HUES64 (cell line): ENCODE data around the gene SHISA5.
"Not testable (repeated sequence)": the region's sequence is repeated elsewhere in the genome, so short reads cannot be mapped to it uniquely, and the experiment has no call there.

Experiments
- H3K27ac ChIP-seq: 2 replicates; pipeline ENCODE4 v1.7.0; 2013; ENCODE audit warnings: low read depth, low read length, inconsistent platforms
- H3K27me3 ChIP-seq: 2 replicates; pipeline ENCODE4 v1.6.1; 2013; ENCODE audit warnings: mild to moderate bottlenecking, low read length; ENCODE audit not compliant: insufficient read depth
- H3K36me3 ChIP-seq: 2 replicates; pipeline ENCODE4 v1.6.1; 2013; ENCODE audit warnings: mild to moderate bottlenecking, low read length; ENCODE audit not compliant: insufficient read depth
- H3K4me1 ChIP-seq: 2 replicates; pipeline ENCODE4 v1.6.1; 2013; ENCODE audit warnings: mild to moderate bottlenecking, low read length, moderate library complexity; ENCODE audit not compliant: insufficient read depth
- H3K4me3 ChIP-seq: 2 replicates; pipeline ENCODE4 v1.5.1; 2013; ENCODE audit warnings: mild to moderate bottlenecking, low read length, moderate library complexity
- H3K9ac ChIP-seq: 2 replicates; pipeline ENCODE4 v1.6.1; 2013; ENCODE audit warnings: mild to moderate bottlenecking, low read depth, low read length
- H3K9me3 ChIP-seq: 2 replicates; pipeline ENCODE4 v1.6.1; 2013; ENCODE audit warnings: low read depth, low read length; ENCODE audit not compliant: insufficient read depth
- WGBS: fragments of 150-250, 120-280 bp; methylation state at CpG from one replicate; pipeline ENCODE4 v1.1.7; 2013; ENCODE audit warnings: missing lambda C conversion rate; 5-methylcytosine and 5-hydroxymethylcytosine counted together

SHISA5 gene

GRCh38 chr3:48476426-48477053 is 27.4 kb downstream of the SHISA5 start:
- Histone ChIP-seq H3K27ac (no peak overlapping the region), H3K9me3 (no peaks in the 10 kb centered on the region), H3K27me3 (no peaks in the 10 kb centered on the region), H3K4me3 (no peak overlapping the region), H3K9ac (no peak overlapping the region), H3K4me1 (peaks cover 18% of the 10 kb centered on the region), H3K36me3 (0 out of 2 replicates have a peak, but pooled peaks cover 4% of the 10 kb centered on the region)
- 90% methylated on average over 9 of the region's 9 CpGs for WGBS

GRCh38 chr3:48475188-48475587 is 28.8 kb downstream of the SHISA5 start:
- H3K27me3 ChIP-seq, result no peaks in the 10 kb centered on the region
- 0 out of 2 replicates have a peak, but pooled peaks cover under 1% of the 10 kb centered on the region for H3K36me3 ChIP-seq
- H3K27ac ChIP-seq, result peak overlapping the region; percentile 85
- 58% methylated on average over 11 of the region's 11 CpGs for WGBS
- H3K9ac ChIP-seq, result peak overlapping the region; percentile 49
- H3K9me3 ChIP-seq, result no peaks in the 10 kb centered on the region
- H3K4me1 ChIP-seq, result peaks cover 18% of the 10 kb centered on the region
- peak overlapping the region; percentile 11; the same call in 1 of the 2 replicates for H3K4me3 ChIP-seq

DNA sequence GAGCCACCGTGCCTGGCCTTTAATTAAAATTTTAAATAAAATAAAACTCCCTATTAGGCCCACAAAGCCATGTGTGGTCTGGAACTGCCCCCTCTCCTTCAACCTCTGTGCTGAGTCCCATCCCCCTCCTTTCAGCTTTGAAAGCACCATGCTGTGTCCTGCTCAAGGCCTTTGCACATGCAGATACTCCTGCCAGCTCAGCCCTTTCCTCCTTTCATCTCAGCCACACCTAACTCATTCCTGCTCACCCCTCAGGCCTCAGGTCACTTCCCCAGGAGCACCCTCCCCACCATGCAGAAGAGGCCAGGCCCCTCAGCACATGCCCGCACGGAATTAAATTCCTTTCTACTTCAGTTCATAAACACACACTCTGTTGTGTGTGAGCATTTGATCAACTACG is 29.4 kb downstream of the SHISA5 start:
- Histone ChIP-seq H3K4me1 (peaks cover 18% of the 10 kb centered on the region), H3K9me3 (no peaks in the 10 kb centered on the region), H3K27ac (peak overlapping the region; percentile 85), H3K9ac (peak overlapping the region; percentile 49; the same call in 1 of the 2 replicates), H3K36me3 (peaks cover 5% of the 10 kb centered on the region), H3K27me3 (no peaks in the 10 kb centered on the region), H3K4me3 (peak overlapping the region; percentile 11; the same call in 1 of the 2 replicates)
- WGBS, result 4% methylated on average over 4 of the region's 4 CpGs

DNA sequence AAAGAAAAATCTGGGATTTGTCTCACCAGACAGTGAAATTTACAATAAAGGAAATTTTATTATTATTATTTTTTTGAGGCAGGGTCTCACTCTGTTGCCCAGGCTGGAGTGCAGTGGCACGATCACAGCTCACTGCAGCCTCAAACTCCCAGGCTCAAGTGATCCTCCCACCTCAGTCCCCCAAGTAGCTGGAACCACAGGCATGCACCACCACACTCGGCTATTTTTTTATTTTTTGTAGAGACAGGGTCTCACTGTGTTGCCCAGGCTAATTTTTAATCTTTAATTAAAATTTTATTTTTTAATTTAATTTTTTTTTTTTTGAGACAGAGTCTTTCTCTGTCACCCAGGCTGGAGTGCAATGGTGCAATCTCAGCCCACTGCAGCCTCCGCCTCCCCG is 29.9 kb downstream of the SHISA5 start:
- H3K27ac ChIP-seq, result peak overlapping the region; percentile 88; the same call in 1 of the 2 replicates
- H3K9me3 ChIP-seq, H3K4me3 ChIP-seq, H3K9ac ChIP-seq, H3K27me3 ChIP-seq: not testable (repeated sequence)
- WGBS, result 62% methylated on average over 3 of the region's 4 CpGs
- peaks cover 10% of the 10 kb centered on the region for H3K36me3 ChIP-seq
- peaks cover 18% of the 10 kb centered on the region for H3K4me1 ChIP-seq

- Histone ChIP-seq H3K9ac (no peak overlapping the region), H3K27me3 (no peaks in the 10 kb centered on the region), H3K9me3 (no peaks in the 10 kb centered on the region), H3K4me3 (peak overlapping the region; percentile 15; the same call in 1 of the 2 replicates), H3K36me3 (peaks cover 15% of the 10 kb centered on the region), H3K27ac (peak overlapping the region; percentile 88), H3K4me1 (peaks cover 18% of the 10 kb centered on the region)
- WGBS, result 70% methylated on average over 5 of the region's 5 CpGs
Measured at GRCh38 chr3:48473617-48473952, 30.4 kb downstream of the SHISA5 start.

GRCh38 chr3:48472923-48473616 is 30.9 kb downstream of the SHISA5 start:
- Histone ChIP-seq H3K4me3 (peak overlapping the region; percentile 76), H3K27ac (peak overlapping the region; percentile 88), H3K36me3 (peaks cover 20% of the 10 kb centered on the region), H3K9me3 (no peaks in the 10 kb centered on the region), H3K27me3 (no peaks in the 10 kb centered on the region), H3K4me1 (peaks cover 18% of the 10 kb centered on the region), H3K9ac (peak overlapping the region; percentile 83)
- WGBS, result 3% methylated on average over 17 of the region's 17 CpGs

- WGBS, result 11% methylated on average over 5 of the region's 5 CpGs
- Histone ChIP-seq H3K9me3 (no peaks in the 10 kb centered on the region), H3K4me3 (peak overlapping the region; percentile 76), H3K27ac (peak overlapping the region; percentile 88), H3K4me1 (peaks cover 18% of the 10 kb centered on the region), H3K9ac (peak overlapping the region; percentile 83), H3K36me3 (peaks cover 25% of the 10 kb centered on the region), H3K27me3 (no peaks in the 10 kb centered on the region)
Measured at GRCh38 chr3:48472673-48472922, 31.4 kb downstream of the SHISA5 start.

- WGBS, result 83% methylated on average over 1 of the region's 1 CpG
- Histone ChIP-seq H3K27ac (no peak overlapping the region), H3K36me3 (peaks cover 35% of the 10 kb centered on the region), H3K4me3 (no peak overlapping the region), H3K9ac (no peak overlapping the region), H3K9me3 (no peaks in the 10 kb centered on the region), H3K4me1 (peaks cover 23% of the 10 kb centered on the region), H3K27me3 (no peaks in the 10 kb centered on the region)
Measured at GRCh38 chr3:48470286-48470685, 33.7 kb downstream of the SHISA5 start.

- H3K36me3 ChIP-seq, result peaks cover 38% of the 10 kb centered on the region
- no peak overlapping the region for H3K9ac ChIP-seq
- 94% methylated on average over 28 of the region's 29 CpGs for WGBS
- no peak overlapping the region for H3K27ac ChIP-seq
- peaks cover 17% of the 10 kb centered on the region for H3K4me1 ChIP-seq
- no peak overlapping the region for H3K4me3 ChIP-seq
- H3K27me3 ChIP-seq, result no peaks in the 10 kb centered on the region
- no peaks in the 10 kb centered on the region for H3K9me3 ChIP-seq
Measured at GRCh38 chr3:48469046-48469915, 34.7 kb downstream of the SHISA5 start.

DNA sequence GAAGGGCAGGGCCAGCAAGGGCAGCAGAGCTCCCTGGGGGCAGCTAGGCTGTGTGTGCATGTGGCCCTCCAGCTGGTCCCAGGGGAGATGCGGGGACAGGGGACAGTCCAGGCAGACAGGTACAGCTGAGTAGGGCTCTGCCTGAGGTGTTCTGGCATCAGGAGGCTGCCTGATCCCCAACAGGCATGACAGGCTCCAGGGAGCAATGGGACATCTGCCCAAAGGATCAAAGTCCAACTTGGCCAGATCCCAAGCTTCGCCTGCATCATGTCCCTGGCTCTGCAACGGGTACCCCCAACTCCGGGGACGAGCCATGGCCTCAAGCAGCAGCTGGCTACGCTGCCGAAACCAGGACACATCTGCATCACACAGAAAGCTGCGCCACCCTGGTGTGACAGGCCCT is 35.6 kb downstream of the SHISA5 start:
- H3K27ac ChIP-seq, result no peak overlapping the region
- 93% methylated on average over 8 of the region's 8 CpGs for WGBS
- H3K27me3 ChIP-seq, result no peaks in the 10 kb centered on the region
- peaks cover 38% of the 10 kb centered on the region for H3K36me3 ChIP-seq
- no peak overlapping the region for H3K9ac ChIP-seq
- no peak overlapping the region for H3K4me3 ChIP-seq
- no peaks in the 10 kb centered on the region for H3K9me3 ChIP-seq
- peaks cover 10% of the 10 kb centered on the region for H3K4me1 ChIP-seq
